DOHH2 (cell line): ENCODE measurements around the gene PRCD.

ENCODE experiments used
- EZH2phosphoT487 ChIP-seq: fragments of 200-600 bp; sonication (generic); IDR thresholded peaks from 2 replicates; pipeline ENCODE4 v1.6.1; 2017; ENCODE audit warnings: borderline replicate concordance, mild to moderate bottlenecking, antibody characterized with exemption, low read length, moderate library complexity, mixed read lengths
- TF ChIP-seq, protein P1 (sequence below): fragments of 200-600 bp; sonication (generic); IDR thresholded peaks from one replicate; pipeline ENCODE4 v1.5.1; 2014; ENCODE audit warnings: antibody characterized with exemption, mild to moderate bottlenecking, low read depth, low read length; ENCODE audit not compliant: poor library complexity, severe bottlenecking

- TF ChIP-seq, protein P1, sequence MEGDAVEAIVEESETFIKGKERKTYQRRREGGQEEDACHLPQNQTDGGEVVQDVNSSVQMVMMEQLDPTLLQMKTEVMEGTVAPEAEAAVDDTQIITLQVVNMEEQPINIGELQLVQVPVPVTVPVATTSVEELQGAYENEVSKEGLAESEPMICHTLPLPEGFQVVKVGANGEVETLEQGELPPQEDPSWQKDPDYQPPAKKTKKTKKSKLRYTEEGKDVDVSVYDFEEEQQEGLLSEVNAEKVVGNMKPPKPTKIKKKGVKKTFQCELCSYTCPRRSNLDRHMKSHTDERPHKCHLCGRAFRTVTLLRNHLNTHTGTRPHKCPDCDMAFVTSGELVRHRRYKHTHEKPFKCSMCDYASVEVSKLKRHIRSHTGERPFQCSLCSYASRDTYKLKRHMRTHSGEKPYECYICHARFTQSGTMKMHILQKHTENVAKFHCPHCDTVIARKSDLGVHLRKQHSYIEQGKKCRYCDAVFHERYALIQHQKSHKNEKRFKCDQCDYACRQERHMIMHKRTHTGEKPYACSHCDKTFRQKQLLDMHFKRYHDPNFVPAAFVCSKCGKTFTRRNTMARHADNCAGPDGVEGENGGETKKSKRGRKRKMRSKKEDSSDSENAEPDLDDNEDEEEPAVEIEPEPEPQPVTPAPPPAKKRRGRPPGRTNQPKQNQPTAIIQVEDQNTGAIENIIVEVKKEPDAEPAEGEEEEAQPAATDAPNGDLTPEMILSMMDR = no peak
- no peak for TF ChIP-seq EZH2phosphoT487
These were observed 31.1 kb downstream of the PRCD start for GRCh38 chr17:76570877-76571471.
